ENCODE data around the gene ALKBH5.

Gene ALKBH5

GRCh38 chr17:18225121-18225641 is 41.6 kb downstream of the ALKBH5 start, which contains the start of gene LLGL1:
Gene LLGL1, plus strand, starts transcription at chr17:18225635. Its CDS starts 48 bp downstream, at chr17:18225683.
- FAIRE-seq, result no peak

GRCh38 chr17:18225642-18226283 is 42.1 kb downstream of the ALKBH5 start:
- no peak for FAIRE-seq

- no peak for FAIRE-seq
Observed at GRCh38 chr17:18226284-18226945, 42.8 kb downstream of the ALKBH5 start.

- FAIRE-seq, result no peak
Observed at GRCh38 chr17:18227635-18228034, 44.0 kb downstream of the ALKBH5 start.

GRCh38 chr17:18228176-18228682 is 44.6 kb downstream of the ALKBH5 start:
- FAIRE-seq, result no peak

GRCh38 chr17:18229254-18229653 is 45.6 kb downstream of the ALKBH5 start:
- FAIRE-seq, result no peak

- no peak for FAIRE-seq
Observed at GRCh38 chr17:18229771-18230170, 46.1 kb downstream of the ALKBH5 start.

- FAIRE-seq, result no peak
Observed at GRCh38 chr17:18230288-18231141, 46.9 kb downstream of the ALKBH5 start.

GRCh38 chr17:18231164-18231563 is 47.5 kb downstream of the ALKBH5 start:
- no peak for FAIRE-seq

GRCh38 chr17:18233803-18234518 is 50.3 kb downstream of the ALKBH5 start:
- FAIRE-seq, result no peak

GRCh38 chr17:18234853-18235380 is 51.3 kb downstream of the ALKBH5 start:
- FAIRE-seq, result no peak

- FAIRE-seq, result no peak
Observed at GRCh38 chr17:18235743-18236256, 52.2 kb downstream of the ALKBH5 start.

- FAIRE-seq, result no peak
Observed at GRCh38 chr17:18236494-18236893, 52.9 kb downstream of the ALKBH5 start.

GRCh38 chr17:18237461-18237860 is 53.8 kb downstream of the ALKBH5 start:
- FAIRE-seq, result no peak

GRCh38 chr17:18238299-18238698 is 54.7 kb downstream of the ALKBH5 start:
- FAIRE-seq, result no peak

- no peak for FAIRE-seq
Observed at GRCh38 chr17:18240449-18240848, 56.8 kb downstream of the ALKBH5 start.

GRCh38 chr17:18241229-18241871 is 57.7 kb downstream of the ALKBH5 start:
- FAIRE-seq, result no peak

GRCh38 chr17:18245038-18245776 is 61.6 kb downstream of the ALKBH5 start:
- no peak for FAIRE-seq

- FAIRE-seq, result no peak
Observed at GRCh38 chr17:18246109-18246725, 62.6 kb downstream of the ALKBH5 start.
